ENCODE results near the gene MUC5B. TPM values are rescaled to one million over a fixed set of nuclear protein-coding genes. Genes with fewer than 3 reads are reported as not detected.

MUC5B gene
- total and polyA plus RNA-seq, 2 donors (not counting 1 experiment from before 2014, with no cell fraction given): not detected

DNA sequence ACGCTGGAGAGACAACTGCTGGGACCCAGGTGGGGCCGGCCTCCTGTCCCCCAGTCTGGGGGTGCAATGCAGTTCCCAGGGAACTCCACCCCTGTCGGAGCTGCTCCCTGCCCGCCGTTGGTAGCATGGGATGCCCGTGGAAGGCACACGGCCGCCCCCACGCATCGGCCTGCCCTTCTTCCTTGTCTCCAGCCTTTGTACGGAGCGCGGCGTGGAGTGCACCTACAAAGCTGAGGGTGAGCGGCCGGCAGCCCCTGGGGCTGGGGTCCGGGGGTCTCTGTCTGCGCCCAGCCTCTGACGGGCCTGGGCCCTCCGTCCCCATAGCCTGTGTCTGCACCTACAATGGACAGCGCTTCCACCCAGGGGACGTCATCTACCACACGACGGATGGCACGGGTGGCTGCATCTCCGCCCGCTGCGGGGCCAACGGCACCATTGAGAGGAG is 41.9 kb upstream of the MUC5B start:
- Mint-ChIP-seq H3K4me1 (no peaks in the 10 kb centered on the region), H3K4me3 (no peak overlapping the region), H3K9me3 (ENCODE audit: insufficient read depth) (no peaks in the 10 kb centered on the region), H3K27me3 (no peaks in the 10 kb centered on the region), H3K27ac (no peak overlapping the region)
- peaks cover 0 to 3% (median 0%) of the 10 kb centered on the region in 3 donors for H3K9me3 ChIP-seq (ENCODE audit: control extremely low read depth in 1 of 3, control insufficient read depth in 2 of 3, insufficient read depth in 1 of 3, low read length in 2 of 3)
- H3K4me1 ChIP-seq (ENCODE audit: control insufficient read depth in 2 of 2, insufficient read depth in 2 of 2, low read length in 2 of 2): no peaks in the 10 kb centered on the region
- no peaks in the 10 kb centered on the region for H4K20me1 ChIP-seq (ENCODE audit: control insufficient read depth, insufficient read depth, low read length, poor library complexity, severe bottlenecking)
- no peak overlapping the region for H3K9ac ChIP-seq (ENCODE audit: low read length)
- no peaks in the 10 kb centered on the region for H3K79me2 ChIP-seq (ENCODE audit: control insufficient read depth, insufficient read depth, low read length)
- H3K4me2 ChIP-seq (replicated peaks; ENCODE audit: low read depth, low read length, poor library complexity, severe bottlenecking): no peak overlapping the region
- ChIA-PET CTCF (no interaction called here), POLR2A (no interaction called here)
- no peak overlapping the region for H2AFZ ChIP-seq (ENCODE audit: insufficient read depth, low read depth, low read length, poor library complexity, severe bottlenecking)
- no peak overlapping the region for H3K27ac ChIP-seq (ENCODE audit: low read length in 2 of 2)
- H3K36me3 ChIP-seq (replicated peaks in 1 of 2; ENCODE audit: control extremely low read depth in 1 of 2, control insufficient read depth in 1 of 2, extremely low read depth in 1 of 2, insufficient read depth in 2 of 2, low read length in 1 of 2): no peaks in the 10 kb centered on the region
- intact Hi-C loops (cut with micrococcal nuclease): no loop called here
- DNase-seq (no peak), ATAC-seq (ENCODE audit: low read depth) (no peak)
- TF ChIP-seq, protein P1, sequence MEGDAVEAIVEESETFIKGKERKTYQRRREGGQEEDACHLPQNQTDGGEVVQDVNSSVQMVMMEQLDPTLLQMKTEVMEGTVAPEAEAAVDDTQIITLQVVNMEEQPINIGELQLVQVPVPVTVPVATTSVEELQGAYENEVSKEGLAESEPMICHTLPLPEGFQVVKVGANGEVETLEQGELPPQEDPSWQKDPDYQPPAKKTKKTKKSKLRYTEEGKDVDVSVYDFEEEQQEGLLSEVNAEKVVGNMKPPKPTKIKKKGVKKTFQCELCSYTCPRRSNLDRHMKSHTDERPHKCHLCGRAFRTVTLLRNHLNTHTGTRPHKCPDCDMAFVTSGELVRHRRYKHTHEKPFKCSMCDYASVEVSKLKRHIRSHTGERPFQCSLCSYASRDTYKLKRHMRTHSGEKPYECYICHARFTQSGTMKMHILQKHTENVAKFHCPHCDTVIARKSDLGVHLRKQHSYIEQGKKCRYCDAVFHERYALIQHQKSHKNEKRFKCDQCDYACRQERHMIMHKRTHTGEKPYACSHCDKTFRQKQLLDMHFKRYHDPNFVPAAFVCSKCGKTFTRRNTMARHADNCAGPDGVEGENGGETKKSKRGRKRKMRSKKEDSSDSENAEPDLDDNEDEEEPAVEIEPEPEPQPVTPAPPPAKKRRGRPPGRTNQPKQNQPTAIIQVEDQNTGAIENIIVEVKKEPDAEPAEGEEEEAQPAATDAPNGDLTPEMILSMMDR (IDR thresholded peaks at IDR 0.05): no peak
- no peak for TF ChIP-seq EZH2 (IDR thresholded peaks at IDR 0.05; ENCODE audit: borderline replicate concordance, insufficient read depth, low read depth, low read length, poor library complexity, severe bottlenecking)
- 93% methylated on average over 25 of the region's 29 CpGs for WGBS (ENCODE audit: insufficient coverage)
- H3K27me3 ChIP-seq (replicated peaks in 1 of 4; ENCODE audit: control extremely low read depth in 1 of 4, control insufficient read depth in 3 of 4, insufficient read depth in 4 of 4, low read length in 3 of 4): no peaks in the 10 kb centered on the region
- H3K4me3 ChIP-seq (ENCODE audit: control extremely low read depth in 1 of 5, extremely low read depth in 1 of 5, insufficient read depth in 1 of 5, low read depth in 2 of 5, low read length in 4 of 5): no peak overlapping the region

DNA sequence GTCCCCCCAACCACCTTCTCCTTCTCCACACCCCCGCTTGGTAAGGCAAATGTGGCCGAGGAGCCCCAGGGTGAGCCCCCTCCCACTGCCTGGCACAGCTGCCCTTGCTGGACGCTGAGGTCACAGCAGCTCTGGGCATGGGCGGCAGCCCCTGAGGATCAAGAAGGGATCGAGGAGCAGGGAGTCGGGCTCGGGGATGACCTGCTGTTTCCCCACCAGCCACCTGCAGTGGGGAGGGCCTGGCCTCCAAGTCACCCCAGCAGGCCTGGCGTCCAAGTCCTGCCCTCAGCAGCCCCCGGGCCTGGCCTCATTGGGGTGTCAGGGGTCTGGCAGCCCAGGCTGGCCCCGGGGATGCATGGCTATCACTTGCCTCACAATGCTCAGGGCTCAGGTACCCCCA is 41.4 kb upstream of the MUC5B start:
- Histone ChIP-seq H4K20me1 (ENCODE audit: control insufficient read depth, insufficient read depth, low read length, poor library complexity, severe bottlenecking) (no peaks in the 10 kb centered on the region), H3K4me2 (replicated peaks; ENCODE audit: low read depth, low read length, poor library complexity, severe bottlenecking) (no peak overlapping the region), H3K27me3 (replicated peaks in 1 of 4; ENCODE audit: control extremely low read depth in 1 of 4, control insufficient read depth in 3 of 4, insufficient read depth in 4 of 4, low read length in 3 of 4) (no peaks in the 10 kb centered on the region), H3K4me1 (ENCODE audit: control insufficient read depth in 2 of 2, insufficient read depth in 2 of 2, low read length in 2 of 2) (no peaks in the 10 kb centered on the region), H3K36me3 (replicated peaks in 1 of 2; ENCODE audit: control extremely low read depth in 1 of 2, control insufficient read depth in 1 of 2, extremely low read depth in 1 of 2, insufficient read depth in 2 of 2, low read length in 1 of 2) (no peaks in the 10 kb centered on the region), H3K27ac (ENCODE audit: low read length in 2 of 2) (no peak overlapping the region), H3K9me3 (ENCODE audit: control extremely low read depth in 1 of 3, control insufficient read depth in 2 of 3, insufficient read depth in 1 of 3, low read length in 2 of 3) (peaks cover 0 to 3% (median 0%) of the 10 kb centered on the region in 3 donors), H3K4me3 (ENCODE audit: control extremely low read depth in 1 of 5, extremely low read depth in 1 of 5, insufficient read depth in 1 of 5, low read depth in 2 of 5, low read length in 4 of 5) (no peak overlapping the region), H2AFZ (ENCODE audit: insufficient read depth, low read depth, low read length, poor library complexity, severe bottlenecking) (no peak overlapping the region), H3K79me2 (ENCODE audit: control insufficient read depth, insufficient read depth, low read length) (no peaks in the 10 kb centered on the region), H3K9ac (ENCODE audit: low read length) (no peak overlapping the region)
- TF ChIP-seq, protein P1 (IDR thresholded peaks at IDR 0.05): no peak
- TF ChIP-seq EZH2 (IDR thresholded peaks at IDR 0.05; ENCODE audit: borderline replicate concordance, insufficient read depth, low read depth, low read length, poor library complexity, severe bottlenecking): no peak
- Mint-ChIP-seq H3K27me3 (no peaks in the 10 kb centered on the region), H3K27ac (no peak overlapping the region), H3K9me3 (ENCODE audit: insufficient read depth) (no peaks in the 10 kb centered on the region), H3K4me1 (no peaks in the 10 kb centered on the region), H3K4me3 (no peak overlapping the region)
- 85% methylated on average over 10 of the region's 10 CpGs for WGBS (ENCODE audit: insufficient coverage)
- CTCF ChIA-PET: no interaction called here
- POLR2A ChIA-PET: no interaction called here
- intact Hi-C loops (cut with micrococcal nuclease): no loop called here
- ATAC-seq (ENCODE audit: low read depth) (no peak), DNase-seq (no peak)

Data from B cell (primary cell).